IMR-90 (cell line): ENCODE measurements around the gene ZFAND2A. TPM values are rescaled to one million over a fixed set of nuclear protein-coding genes. Genes with fewer than 3 reads are reported as not detected.

Experiments
- ATAC-seq: fragments of 200-7000 bp; cut with Tn5 transposase; 2 replicates; pipeline ENCODE4 v1.9.1; 2020; ENCODE audit warnings: low read depth, mild to moderate bottlenecking, moderate library complexity
- BruUV-seq: library from RNA; stranded (reverse); fragments of 400-500 nt; replicated peaks from 2 replicates; lab custom pipeline; 2021; lab: Mats Ljungman, UMichigan
- CTCF ChIA-PET: fragments of 300-600 bp; formaldehyde crosslinking; extraction: SDS; loops from one replicate; lab custom pipeline; 2021; ENCODE audit warnings: antibody characterized with exemption; lab: Yijun Ruan, JAX
- POLR2A ChIA-PET: fragments of 300-600 bp; sonication (Branson Sonifier 250); formaldehyde crosslinking; loops from one replicate; lab custom pipeline; 2022; ENCODE audit warnings: antibody characterized with exemption; ENCODE audit not compliant: unreplicated experiment; lab: Charles Lee
- DNase-seq: peaks from one replicate; pipeline ENCODE4 v3.0.0; 2013
- H2AFZ ChIP-seq: replicated peaks from 2 replicates; pipeline ENCODE3; 2013; ENCODE audit warnings: low read length, mild to moderate bottlenecking; ENCODE audit not compliant: poor library complexity
- H2AK5ac ChIP-seq: 2 replicates; pipeline ENCODE4 v1.6.1; 2013; ENCODE audit warnings: low read depth, low read length, inconsistent platforms
- H2AK9ac ChIP-seq: replicated peaks from 2 replicates; pipeline ENCODE3; 2013; ENCODE audit warnings: mild to moderate bottlenecking, low read depth, low read length, moderate library complexity; ENCODE audit not compliant: poor library complexity
- H2BK120ac ChIP-seq: 2 replicates; pipeline ENCODE4 v1.6.1; 2013; ENCODE audit warnings: low read depth, low read length, inconsistent platforms
- H2BK15ac ChIP-seq: 3 replicates; pipeline ENCODE4 v1.6.1; 2013; ENCODE audit warnings: low read depth, low read length, inconsistent platforms
- H2BK20ac ChIP-seq: 2 replicates; pipeline ENCODE4 v1.6.1; 2013; ENCODE audit warnings: low read depth, mild to moderate bottlenecking, inconsistent platforms, low read length, moderate library complexity
- H2BK5ac ChIP-seq: 2 replicates; pipeline ENCODE4 v1.6.1; 2013; ENCODE audit warnings: mild to moderate bottlenecking, low read depth, low read length, inconsistent platforms; ENCODE audit not compliant: poor library complexity, severe bottlenecking
- H3K14ac ChIP-seq: replicated peaks from 2 replicates; pipeline ENCODE4 v1.6.1; 2013; ENCODE audit warnings: low read depth, low read length, inconsistent platforms
- H3K18ac ChIP-seq: 2 replicates; pipeline ENCODE4 v1.6.1; 2013; ENCODE audit warnings: low read depth, low read length, control low read depth
- H3K23ac ChIP-seq: 2 replicates; pipeline ENCODE4 v1.6.1; 2013; ENCODE audit warnings: low read depth, low read length, inconsistent platforms
- H3K27ac ChIP-seq: 2 replicates; pipeline ENCODE4 v1.5.1; 2013; ENCODE audit warnings: mild to moderate bottlenecking, control low read depth, low read length; ENCODE audit not compliant: insufficient read depth
- H3K27me3 ChIP-seq: 2 replicates; pipeline ENCODE4 v1.6.1; 2013; ENCODE audit warnings: low read length; ENCODE audit not compliant: control insufficient read depth, insufficient read depth
- H3K36me3 ChIP-seq: 2 replicates; pipeline ENCODE4 v1.6.1; 2013; ENCODE audit warnings: low read length, mixed read lengths; ENCODE audit not compliant: control insufficient read depth, insufficient read depth
- H3K4ac ChIP-seq: 2 replicates; pipeline ENCODE4 v1.6.1; 2013; ENCODE audit warnings: low read depth, low read length, inconsistent platforms
- H3K4me1 ChIP-seq: 2 replicates; pipeline ENCODE4 v1.6.1; 2013; ENCODE audit warnings: low read length, mixed read lengths; ENCODE audit not compliant: control insufficient read depth, insufficient read depth
- H3K4me2 ChIP-seq: 2 replicates; pipeline ENCODE4 v1.6.1; 2013; ENCODE audit warnings: low read depth, mild to moderate bottlenecking, control low read depth, low read length, moderate library complexity
- H3K4me3 ChIP-seq: 2 replicates; pipeline ENCODE4 v1.5.1; 2013; ENCODE audit warnings: low read depth, mild to moderate bottlenecking, control low read depth, low read length, moderate library complexity; ENCODE audit not compliant: insufficient read depth
- H3K56ac ChIP-seq: 2 replicates; pipeline ENCODE4 v1.6.1; 2013; ENCODE audit warnings: low read length, inconsistent platforms; ENCODE audit not compliant: insufficient read depth; ENCODE audit errors: extremely low read depth
- H3K79me1 ChIP-seq, 2 experiments: 2 replicates each; pipeline ENCODE4 v1.6.1; 2013; ENCODE audit warnings: low read length in 2 of 2, inconsistent platforms in 1 of 2, low read depth in 1 of 2
- H3K9ac ChIP-seq: 2 replicates; pipeline ENCODE4 v1.6.1; 2013; ENCODE audit warnings: low read depth, low read length, control low read depth
- H3K9me1 ChIP-seq: 2 replicates; pipeline ENCODE4 v1.6.1; 2013; ENCODE audit warnings: low read length, inconsistent platforms; ENCODE audit not compliant: insufficient read depth
- H3K9me3 ChIP-seq: 2 replicates; pipeline ENCODE4 v1.6.1; 2013; ENCODE audit warnings: low read length; ENCODE audit not compliant: control insufficient read depth, insufficient read depth
- H4K20me1 ChIP-seq: 2 replicates; pipeline ENCODE4 v1.6.1; 2013; ENCODE audit warnings: low read length, inconsistent platforms; ENCODE audit not compliant: insufficient read depth
- H4K5ac ChIP-seq: 2 replicates; pipeline ENCODE4 v1.6.1; 2013; ENCODE audit warnings: mild to moderate bottlenecking, low read depth, low read length, control low read depth
- H4K8ac ChIP-seq, 2 experiments: 2 replicates each; pipeline ENCODE4 v1.6.1; 2013; ENCODE audit warnings: low read depth in 2 of 2, low read length in 2 of 2, control low read depth in 1 of 2, inconsistent platforms in 1 of 2
- H4K91ac ChIP-seq: 2 replicates; pipeline ENCODE4 v1.6.1; 2013; ENCODE audit warnings: low read depth, low read length, inconsistent platforms; ENCODE audit not compliant: insufficient read depth
- BHLHE40 ChIP-seq: fragments of 150-350 bp; IDR thresholded peaks from 2 replicates; pipeline ENCODE4 v1.6.1; 2016; ENCODE audit warnings: mild to moderate bottlenecking, low read depth, low read length
- CHD1 ChIP-seq: IDR thresholded peaks from 2 replicates; pipeline ENCODE4 v1.6.1; 2012; ENCODE audit warnings: low read depth, low read length, improper control_type of control experiment
- ELK1 ChIP-seq: fragments of 150-350 bp; IDR thresholded peaks from 2 replicates; pipeline ENCODE4 v1.6.1; 2016; ENCODE audit warnings: low read depth, mild to moderate bottlenecking, low read length, moderate library complexity, borderline replicate concordance
- FOS ChIP-seq: fragments of 150-350 bp; IDR thresholded peaks from 2 replicates; pipeline ENCODE4 v1.6.1; 2016; ENCODE audit warnings: low read depth, low read length
- MAFK ChIP-seq: IDR thresholded peaks from 2 replicates; pipeline ENCODE4 v1.6.1; 2012; ENCODE audit warnings: low read depth, low read length, improper control_type of control experiment
- MAZ ChIP-seq: IDR thresholded peaks from 2 replicates; pipeline ENCODE4 v1.6.1; 2012; ENCODE audit warnings: low read depth, mild to moderate bottlenecking, low read length, improper control_type of control experiment, moderate library complexity, borderline replicate concordance
- MXI1 ChIP-seq: IDR thresholded peaks from 2 replicates; pipeline ENCODE4 v1.6.1; 2012; ENCODE audit warnings: low read depth, mild to moderate bottlenecking, low read length, moderate library complexity, borderline replicate concordance
- NFE2L2 ChIP-seq: fragments of 150-350 bp; IDR thresholded peaks from 2 replicates; pipeline ENCODE4 v1.6.1; 2016; ENCODE audit warnings: low read depth, mild to moderate bottlenecking, low read length
- POLR2A ChIP-seq: IDR thresholded peaks from 2 replicates; pipeline ENCODE4 v1.6.1; 2012; ENCODE audit warnings: mild to moderate bottlenecking, low read depth, low read length
- RAD21 ChIP-seq: IDR thresholded peaks from 2 replicates; pipeline ENCODE4 v1.6.1; 2012; ENCODE audit warnings: low read length, improper control_type of control experiment
- RCOR1 ChIP-seq: IDR thresholded peaks from 2 replicates; pipeline ENCODE4 v1.6.1; 2012; ENCODE audit warnings: mild to moderate bottlenecking, low read length, improper control_type of control experiment; ENCODE audit not compliant: insufficient replicate concordance
- RFX5 ChIP-seq: IDR thresholded peaks from 2 replicates; pipeline ENCODE4 v1.8.0; 2012; ENCODE audit warnings: low read depth, mild to moderate bottlenecking, low read length, moderate library complexity
- SMC3 ChIP-seq: fragments of 150-350 bp; IDR thresholded peaks from 2 replicates; pipeline ENCODE4 v1.6.1; 2016; ENCODE audit warnings: low read depth, mild to moderate bottlenecking, antibody characterized with exemption, low read length, moderate library complexity
- WGBS, 2 experiments: methylation state at CpG; one replicate each; pipeline versions ENCODE4 v1.1.5 to v1.1.7; 2013; ENCODE audit warnings: missing lambda C conversion rate in 2 of 2; ENCODE audit not compliant: insufficient read length in 1 of 2; ENCODE audit errors: extremely low coverage in 2 of 2; 5-methylcytosine and 5-hydroxymethylcytosine counted together
- dilution Hi-C: fragments of 300-500 bp; cut with HindIII; formaldehyde crosslinking; loops from one replicate; pipeline ENCODE4 v1.14.3; 2018; ENCODE audit warnings: low sequenced_read_pairs; ENCODE audit not compliant: unreplicated experiment
- in situ Hi-C: fragments of 300-500 bp; cut with MboI; formaldehyde crosslinking; loops from 3 replicates; pipeline ENCODE4 v1.14.3; 2019; ENCODE audit warnings: low sequenced_read_pairs, inconsistent platforms, mixed read lengths
- intact Hi-C: fragments of 100-400 bp; cut with micrococcal nuclease; formaldehyde crosslinking; loops from 2 replicates; pipeline ENCODE4 v1.10.0; 2022
- polyA plus RNA-seq, 3 experiments: library from polyadenylated mRNA; depleted of rRNA; stranded (reverse); fragments of >200 nt; gene quantifications; 2 replicates each; pipeline ENCODE4 v1.2.3, GENCODE V29; 2012; ENCODE audit warnings: low replicate concordance in 1 of 3
- total RNA-seq: library from RNA; depleted of rRNA; stranded (reverse); fragments of >200 nt; gene quantifications from 2 replicates; pipeline ENCODE4 v1.2.3, GENCODE V29; 2012
- TF ChIP-seq, protein P1 (sequence below): fragments of 150-350 bp; IDR thresholded peaks from 2 replicates; pipeline ENCODE4 v1.6.1; 2017; ENCODE audit warnings: mild to moderate bottlenecking, antibody characterized with exemption, low read length, low read depth
- TF ChIP-seq, protein P2 (sequence below): conservative IDR thresholded peaks from 2 replicates; pipeline ENCODE4 v1.5.1; 2012; ENCODE audit warnings: mild to moderate bottlenecking, low read depth, low read length, improper control_type of control experiment

ZFAND2A gene
- total and polyA plus RNA-seq, 2 of the 4 experiments (the other 2 are of a cell fraction), result 11.8 to 28.7 TPM

DNA sequence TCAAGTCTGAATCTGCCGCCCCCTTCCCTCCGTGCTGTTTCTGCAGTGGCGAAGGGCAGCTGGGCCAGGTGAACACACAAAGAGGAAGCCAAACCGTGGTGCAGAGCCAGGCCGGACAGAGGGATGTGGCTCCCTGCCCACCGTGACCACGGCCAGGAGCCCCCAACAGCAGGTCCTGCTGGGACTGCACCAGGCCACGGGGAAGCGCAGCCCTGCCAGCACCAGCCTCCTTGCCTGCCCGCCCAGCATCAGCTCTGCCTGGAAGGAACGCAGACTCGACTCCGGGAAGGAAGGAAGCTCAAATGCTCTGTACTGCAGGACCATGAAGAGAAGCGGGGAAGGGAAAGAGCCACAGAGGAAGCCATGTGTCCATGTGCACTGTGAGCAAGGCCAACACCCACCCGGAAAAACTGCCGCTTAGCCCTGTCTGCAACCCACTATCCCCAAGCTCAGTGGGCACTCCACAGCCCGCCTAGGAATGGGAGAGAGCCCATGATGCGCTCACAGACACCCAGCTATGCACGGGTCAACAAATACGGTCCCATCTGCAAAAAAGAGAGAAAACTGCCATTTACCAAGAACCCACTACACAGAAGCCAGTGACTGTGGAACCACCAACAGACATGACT lies 53.1 kb downstream of the ZFAND2A start:
- Histone ChIP-seq H2BK15ac (no peak overlapping the region), H3K4ac (no peak overlapping the region), H2AFZ (no peak overlapping the region), H3K56ac (no peak overlapping the region), H2BK5ac (no peak overlapping the region), H3K27me3 (no peaks in the 10 kb centered on the region), H4K5ac (no peak overlapping the region), H3K14ac (no peak overlapping the region), H3K23ac (no peak overlapping the region), H2BK20ac (no peak overlapping the region), H4K91ac (no peak overlapping the region), H3K36me3 (no peaks in the 10 kb centered on the region), H2BK120ac (no peak overlapping the region), H4K20me1 (peaks cover 7% of the 10 kb centered on the region; the same call in 1 of the 2 replicates), H3K9ac (no peak overlapping the region), H3K4me3 (no peak overlapping the region), H3K18ac (no peak overlapping the region), H3K4me2 (no peak overlapping the region), H3K9me1 (no peaks in the 10 kb centered on the region; the same call in 1 of the 2 replicates), H3K9me3 (no peaks in the 10 kb centered on the region), H3K79me1 (peaks cover 8 to 21% of the 10 kb centered on the region in 2 experiments; a peak in 2 of 4 replicates), H2AK9ac (no peak overlapping the region), H4K8ac (no peak overlapping the region), H3K27ac (no peak overlapping the region), H3K4me1 (peaks cover 2% of the 10 kb centered on the region; the same call in 1 of the 2 replicates), H2AK5ac (no peak overlapping the region)
- ChIA-PET CTCF (no interaction called here), POLR2A (no interaction called here)
- BruUV-seq, result no TSS peak
- no peak for ATAC-seq
- no peak for DNase-seq
- dilution Hi-C loops, result no loop called here
- intact Hi-C loops, result no loop called here
- TF ChIP-seq CHD1 (no peak), ELK1 (no peak), NFE2L2 (no peak), FOS (no peak), MAZ (no peak), BHLHE40 (no peak), RFX5 (no peak), RCOR1 (no peak), POLR2A (no peak), SMC3 (no peak), MXI1 (no peak), RAD21 (no peak), MAFK (no peak)
- TF ChIP-seq, protein P1, sequence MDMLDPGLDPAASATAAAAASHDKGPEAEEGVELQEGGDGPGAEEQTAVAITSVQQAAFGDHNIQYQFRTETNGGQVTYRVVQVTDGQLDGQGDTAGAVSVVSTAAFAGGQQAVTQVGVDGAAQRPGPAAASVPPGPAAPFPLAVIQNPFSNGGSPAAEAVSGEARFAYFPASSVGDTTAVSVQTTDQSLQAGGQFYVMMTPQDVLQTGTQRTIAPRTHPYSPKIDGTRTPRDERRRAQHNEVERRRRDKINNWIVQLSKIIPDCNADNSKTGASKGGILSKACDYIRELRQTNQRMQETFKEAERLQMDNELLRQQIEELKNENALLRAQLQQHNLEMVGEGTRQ, result no peak
- TF ChIP-seq, protein P2, sequence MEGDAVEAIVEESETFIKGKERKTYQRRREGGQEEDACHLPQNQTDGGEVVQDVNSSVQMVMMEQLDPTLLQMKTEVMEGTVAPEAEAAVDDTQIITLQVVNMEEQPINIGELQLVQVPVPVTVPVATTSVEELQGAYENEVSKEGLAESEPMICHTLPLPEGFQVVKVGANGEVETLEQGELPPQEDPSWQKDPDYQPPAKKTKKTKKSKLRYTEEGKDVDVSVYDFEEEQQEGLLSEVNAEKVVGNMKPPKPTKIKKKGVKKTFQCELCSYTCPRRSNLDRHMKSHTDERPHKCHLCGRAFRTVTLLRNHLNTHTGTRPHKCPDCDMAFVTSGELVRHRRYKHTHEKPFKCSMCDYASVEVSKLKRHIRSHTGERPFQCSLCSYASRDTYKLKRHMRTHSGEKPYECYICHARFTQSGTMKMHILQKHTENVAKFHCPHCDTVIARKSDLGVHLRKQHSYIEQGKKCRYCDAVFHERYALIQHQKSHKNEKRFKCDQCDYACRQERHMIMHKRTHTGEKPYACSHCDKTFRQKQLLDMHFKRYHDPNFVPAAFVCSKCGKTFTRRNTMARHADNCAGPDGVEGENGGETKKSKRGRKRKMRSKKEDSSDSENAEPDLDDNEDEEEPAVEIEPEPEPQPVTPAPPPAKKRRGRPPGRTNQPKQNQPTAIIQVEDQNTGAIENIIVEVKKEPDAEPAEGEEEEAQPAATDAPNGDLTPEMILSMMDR, result no peak
- in situ Hi-C loops, result no loop called here
- 94% methylated on average over 10 of the region's 20 CpGs; no CpG with 5 or more reads in 1 of the 2 experiments for WGBS, 2 experiments
